OCI-LY7 (cell line): ENCODE results near the gene TBC1D10B. TPM values are rescaled to one million over a fixed set of nuclear protein-coding genes. Genes with fewer than 3 reads are reported as not detected.
A peak's percentile ranks its signal among the peaks of the same experiment; 100 is the strongest.

Experiments used
- BruUV-seq: library from RNA; stranded (reverse); fragments of 400-500 nt; replicated peaks from 2 replicates; lab custom pipeline; 2021; lab: Mats Ljungman, UMichigan
- CTCF ChIA-PET: fragments of 300-600 bp; sonication (Branson Sonifier 250); formaldehyde crosslinking; loops from one replicate; lab custom pipeline; 2022; ENCODE audit warnings: antibody characterized with exemption; ENCODE audit not compliant: unreplicated experiment; lab: Charles Lee
- POLR2A ChIA-PET: fragments of 300-600 bp; sonication (Branson Sonifier 250); formaldehyde crosslinking; loops from one replicate; lab custom pipeline; 2022; ENCODE audit warnings: antibody characterized with exemption; lab: Charles Lee
- DNase-seq: peaks from one replicate; pipeline ENCODE4 v3.0.0-alpha.2; 2015; ENCODE audit warnings: low spot score
- H2AFZ ChIP-seq: fragments of 200-600 bp; sonication (generic), shearing (Covaris generic); 2 replicates; pipeline ENCODE4 v1.6.1; 2014; ENCODE audit warnings: mild to moderate bottlenecking, antibody characterized with exemption, low read length, moderate library complexity
- H3K27ac ChIP-seq: fragments of 200-600 bp; sonication (generic); 2 replicates; pipeline ENCODE4 v1.5.1; 2014; ENCODE audit warnings: mixed run types, low read depth, mild to moderate bottlenecking, moderate library complexity, low read length, inconsistent platforms; ENCODE audit not compliant: poor library complexity, severe bottlenecking
- H3K36me3 ChIP-seq: fragments of 200-600 bp; sonication (generic); 2 replicates; pipeline ENCODE4 v1.6.1; 2014; ENCODE audit warnings: mild to moderate bottlenecking, antibody characterized with exemption, low read length, moderate library complexity, mixed read lengths; ENCODE audit not compliant: insufficient read depth
- H3K4me1 ChIP-seq: fragments of 200-600 bp; sonication (generic); 2 replicates; pipeline ENCODE4 v1.5.1; 2014; ENCODE audit warnings: mild to moderate bottlenecking, low read length; ENCODE audit not compliant: insufficient read depth, poor library complexity, severe bottlenecking
- H3K4me2 ChIP-seq: fragments of 200-600 bp; sonication (generic); 2 replicates; pipeline ENCODE4 v1.6.1; 2014; ENCODE audit warnings: mild to moderate bottlenecking, low read length
- H3K4me3 ChIP-seq: fragments of 200-600 bp; sonication (generic); 2 replicates; pipeline ENCODE4 v1.5.1; 2014; ENCODE audit warnings: mild to moderate bottlenecking, low read depth, low read length; ENCODE audit not compliant: poor library complexity, severe bottlenecking
- H3K79me2 ChIP-seq: fragments of 200-600 bp; sonication (generic); 2 replicates; pipeline ENCODE4 v1.6.1; 2016; ENCODE audit warnings: low read depth, mild to moderate bottlenecking, low read length, moderate library complexity, mixed read lengths; ENCODE audit not compliant: insufficient read depth
- H3K9me2 ChIP-seq: fragments of 200-600 bp; sonication (generic); 2 replicates; pipeline ENCODE4 v1.6.1; 2016; ENCODE audit warnings: mild to moderate bottlenecking, low read length, mixed read lengths; ENCODE audit not compliant: insufficient read depth
- H3K9me3 ChIP-seq: fragments of 200-600 bp; sonication (generic); 2 replicates; pipeline ENCODE4 v1.6.1; 2014; ENCODE audit warnings: mild to moderate bottlenecking, mixed run types, low read length, mixed read lengths
- H4K20me1 ChIP-seq: fragments of 200-600 bp; sonication (generic); 2 replicates; pipeline ENCODE4 v1.6.1; 2014; ENCODE audit warnings: mild to moderate bottlenecking, antibody characterized with exemption, low read length, moderate library complexity, mixed read lengths; ENCODE audit not compliant: insufficient read depth
- EZH2phosphoT487 ChIP-seq: fragments of 200-600 bp; sonication (generic); IDR thresholded peaks from 2 replicates; pipeline ENCODE4 v1.6.1; 2018; ENCODE audit warnings: low read depth, borderline replicate concordance, mild to moderate bottlenecking, mixed run types, antibody characterized with exemption, low read length, moderate library complexity, mixed read lengths
- intact Hi-C: fragments of 100-400 bp; cut with micrococcal nuclease; formaldehyde crosslinking; loops from one replicate; pipeline ENCODE4 v1.10.0; 2022; ENCODE audit not compliant: unreplicated experiment
- total RNA-seq, 2 experiments: library from RNA; depleted of rRNA in 1 of 2; stranded (reverse); fragments of >200 nt in 1 of 2; shearing (Covaris generic) in 1 of 2; gene quantifications; 2 replicates each; pipeline ENCODE4 v1.2.3, GENCODE V29; 2014 to 2022
- TF ChIP-seq, protein P1 (sequence below): fragments of 200-600 bp; sonication (generic); conservative IDR thresholded peaks from 2 replicates; pipeline ENCODE4 v1.5.1; 2014; ENCODE audit warnings: mild to moderate bottlenecking, antibody characterized with exemption, low read length, moderate library complexity, mixed read lengths

Gene TBC1D10B
- total RNA-seq, 2 experiments from 2014 or later = 44.9 to 78.6 TPM

DNA sequence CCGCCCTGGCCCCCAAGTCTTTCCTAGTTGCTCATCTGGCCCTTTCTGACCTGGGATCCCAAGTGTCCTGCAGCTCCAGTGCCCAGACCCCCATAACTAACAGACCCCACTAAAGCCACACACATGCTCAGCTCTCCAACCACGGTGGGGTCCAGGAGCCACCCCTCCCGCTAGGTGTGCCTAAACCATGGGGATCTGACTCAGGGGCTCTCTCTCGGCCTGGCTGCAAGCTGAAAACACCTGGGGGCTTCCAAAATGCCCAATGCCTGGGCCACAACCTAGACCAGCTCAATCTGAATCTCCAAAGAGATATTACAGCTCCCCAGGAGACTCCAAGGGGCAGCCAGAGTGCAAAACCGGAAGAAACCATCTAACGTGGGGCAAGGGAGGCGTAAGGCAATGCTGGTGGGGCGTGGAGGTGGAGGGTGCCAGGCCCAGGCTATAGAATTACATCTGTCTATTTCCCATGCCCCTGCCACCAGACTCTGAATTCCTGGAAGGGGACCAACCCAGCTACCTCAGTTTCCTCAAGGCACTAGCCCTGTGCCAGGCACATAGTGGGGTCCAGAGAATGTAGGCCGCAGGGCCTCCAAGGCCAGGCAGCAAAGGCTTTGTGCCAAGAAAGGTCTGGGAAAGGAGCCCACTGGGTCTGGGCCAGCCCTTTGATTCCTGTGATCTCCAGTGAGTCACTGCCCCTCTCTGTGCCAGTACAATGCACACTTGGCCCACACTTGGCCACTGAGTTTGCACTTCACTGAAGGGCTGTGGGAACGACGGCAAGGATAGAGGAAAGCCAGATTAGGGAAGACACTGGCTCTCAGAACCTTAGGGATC, 18.5 kb downstream of the TBC1D10B start:
- H3K4me3 ChIP-seq = peak overlapping the region; percentile 98
- H3K36me3 ChIP-seq = peaks cover 63% of the 10 kb centered on the region
- no peaks in the 10 kb centered on the region for H3K9me3 ChIP-seq
- TF ChIP-seq, protein P1, sequence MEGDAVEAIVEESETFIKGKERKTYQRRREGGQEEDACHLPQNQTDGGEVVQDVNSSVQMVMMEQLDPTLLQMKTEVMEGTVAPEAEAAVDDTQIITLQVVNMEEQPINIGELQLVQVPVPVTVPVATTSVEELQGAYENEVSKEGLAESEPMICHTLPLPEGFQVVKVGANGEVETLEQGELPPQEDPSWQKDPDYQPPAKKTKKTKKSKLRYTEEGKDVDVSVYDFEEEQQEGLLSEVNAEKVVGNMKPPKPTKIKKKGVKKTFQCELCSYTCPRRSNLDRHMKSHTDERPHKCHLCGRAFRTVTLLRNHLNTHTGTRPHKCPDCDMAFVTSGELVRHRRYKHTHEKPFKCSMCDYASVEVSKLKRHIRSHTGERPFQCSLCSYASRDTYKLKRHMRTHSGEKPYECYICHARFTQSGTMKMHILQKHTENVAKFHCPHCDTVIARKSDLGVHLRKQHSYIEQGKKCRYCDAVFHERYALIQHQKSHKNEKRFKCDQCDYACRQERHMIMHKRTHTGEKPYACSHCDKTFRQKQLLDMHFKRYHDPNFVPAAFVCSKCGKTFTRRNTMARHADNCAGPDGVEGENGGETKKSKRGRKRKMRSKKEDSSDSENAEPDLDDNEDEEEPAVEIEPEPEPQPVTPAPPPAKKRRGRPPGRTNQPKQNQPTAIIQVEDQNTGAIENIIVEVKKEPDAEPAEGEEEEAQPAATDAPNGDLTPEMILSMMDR = no peak
- no peak for TF ChIP-seq EZH2phosphoT487
- H3K4me1 ChIP-seq = peaks cover 88% of the 10 kb centered on the region
- ChIA-PET CTCF (interaction anchor here (1.1 kb wide), 1 partner anchor 10 kb away, joined by 3 read pairs; no protein-coding TSS in a partner anchor), POLR2A (interaction anchor here (4.5 kb wide), 1 partner anchor 19 kb away, joined by 21 read pairs; the partner anchor contains the start of gene TBC1D10B)
- intact Hi-C loops = loop anchor here (10.0 kb wide), 1 partner anchor 287 kb away; the partner anchor contains the start of gene ALDOA
- peak overlapping the region; percentile 99 for H3K4me2 ChIP-seq
- peak; percentile 36 for DNase-seq
- BruUV-seq = no TSS peak
- H2AFZ ChIP-seq = no peak overlapping the region
- no peaks in the 10 kb centered on the region for H4K20me1 ChIP-seq
- no peaks in the 10 kb centered on the region for H3K9me2 ChIP-seq
- peaks cover 37% of the 10 kb centered on the region for H3K79me2 ChIP-seq
- peak overlapping the region; percentile 98 for H3K27ac ChIP-seq

DNA sequence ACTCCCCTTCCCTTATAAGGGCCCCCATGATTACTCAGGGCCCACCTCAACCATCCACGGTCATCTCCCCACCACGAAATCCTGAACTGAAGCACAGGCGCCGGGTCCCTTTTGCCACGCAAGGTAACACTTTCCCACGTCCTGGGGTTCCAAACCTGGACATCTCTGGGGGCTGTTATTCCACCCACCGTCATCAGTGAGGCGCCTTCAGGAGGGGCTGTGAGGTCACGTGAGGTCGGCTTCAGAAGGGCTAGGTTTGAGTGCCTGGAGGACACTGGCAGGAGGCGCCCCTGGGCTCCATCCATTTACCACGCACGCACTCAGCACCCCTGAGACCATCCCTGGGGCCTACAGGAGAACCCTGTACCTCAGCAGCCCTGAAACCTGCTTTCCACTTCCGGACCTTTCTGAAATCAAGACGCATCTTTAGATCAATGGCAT, 19.3 kb downstream of the TBC1D10B start:
- DNase-seq = peak; percentile 43
- H3K9me3 ChIP-seq = no peaks in the 10 kb centered on the region
- peaks cover 37% of the 10 kb centered on the region for H3K79me2 ChIP-seq
- CTCF ChIA-PET = interaction anchor here (1.1 to 1.2 kb wide), 2 partner anchors 9 to 20 kb away, joined by 3 read pairs; no protein-coding TSS in a partner anchor
- H3K4me2 ChIP-seq = peak overlapping the region; percentile 99
- no peaks in the 10 kb centered on the region for H3K9me2 ChIP-seq
- intact Hi-C loops = loop anchor here (10.0 kb wide), 1 partner anchor 286 kb away; the partner anchor contains the start of gene ALDOA
- BruUV-seq = TSS peak; percentile 14
- peak overlapping the region; percentile 98 for H3K27ac ChIP-seq
- POLR2A ChIA-PET = interaction anchor here (4.5 kb wide), 1 partner anchor 20 kb away, joined by 21 read pairs; the partner anchor contains the start of gene TBC1D10B
- no peak overlapping the region for H2AFZ ChIP-seq
- TF ChIP-seq EZH2phosphoT487 = no peak
- TF ChIP-seq, protein P1 = no peak
- H4K20me1 ChIP-seq = no peaks in the 10 kb centered on the region
- H3K36me3 ChIP-seq = peaks cover 55% of the 10 kb centered on the region
- peaks cover 88% of the 10 kb centered on the region for H3K4me1 ChIP-seq
- peak overlapping the region; percentile 98 for H3K4me3 ChIP-seq
